Measurements from ENCODE around the gene ADCY5.

Gene ADCY5

DNA sequence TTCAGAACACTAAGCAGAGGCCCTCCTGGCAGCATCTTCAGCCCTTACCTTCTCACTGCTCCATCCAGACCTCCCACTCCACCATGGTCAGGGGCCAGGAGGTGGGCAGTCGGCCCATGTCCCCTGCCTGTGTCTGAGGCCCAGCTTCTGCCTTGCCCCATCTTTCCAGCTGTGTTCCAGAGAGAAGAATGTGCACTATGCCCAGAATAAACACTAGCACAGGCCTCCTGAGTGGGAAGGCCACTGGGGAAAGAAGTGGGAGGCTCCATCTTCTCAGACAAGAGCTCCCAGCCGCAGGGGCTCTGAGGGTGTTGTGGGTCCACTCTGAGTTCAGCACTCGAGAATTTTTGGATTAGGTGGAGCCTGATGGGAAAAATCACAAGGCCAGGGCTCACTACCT is 44.5 kb downstream of the ADCY5 start:
- ATAC-seq (replicated peaks) (no peak), DNase-seq (no peak)
- H3K4me3 Mint-ChIP-seq = no peak overlapping the region
- H3K4me1 Mint-ChIP-seq (ENCODE audit: low read depth in 2 of 2) = no peaks in the 10 kb centered on the region
- H3K9me3 Mint-ChIP-seq = no peaks in the 10 kb centered on the region
- no peak overlapping the region for H3K27ac Mint-ChIP-seq
- no peaks in the 10 kb centered on the region for H3K36me3 Mint-ChIP-seq (ENCODE audit: insufficient read depth)
- H3K27me3 Mint-ChIP-seq = peaks cover 6 to 31% of the 10 kb centered on the region in 2 donors

DNA sequence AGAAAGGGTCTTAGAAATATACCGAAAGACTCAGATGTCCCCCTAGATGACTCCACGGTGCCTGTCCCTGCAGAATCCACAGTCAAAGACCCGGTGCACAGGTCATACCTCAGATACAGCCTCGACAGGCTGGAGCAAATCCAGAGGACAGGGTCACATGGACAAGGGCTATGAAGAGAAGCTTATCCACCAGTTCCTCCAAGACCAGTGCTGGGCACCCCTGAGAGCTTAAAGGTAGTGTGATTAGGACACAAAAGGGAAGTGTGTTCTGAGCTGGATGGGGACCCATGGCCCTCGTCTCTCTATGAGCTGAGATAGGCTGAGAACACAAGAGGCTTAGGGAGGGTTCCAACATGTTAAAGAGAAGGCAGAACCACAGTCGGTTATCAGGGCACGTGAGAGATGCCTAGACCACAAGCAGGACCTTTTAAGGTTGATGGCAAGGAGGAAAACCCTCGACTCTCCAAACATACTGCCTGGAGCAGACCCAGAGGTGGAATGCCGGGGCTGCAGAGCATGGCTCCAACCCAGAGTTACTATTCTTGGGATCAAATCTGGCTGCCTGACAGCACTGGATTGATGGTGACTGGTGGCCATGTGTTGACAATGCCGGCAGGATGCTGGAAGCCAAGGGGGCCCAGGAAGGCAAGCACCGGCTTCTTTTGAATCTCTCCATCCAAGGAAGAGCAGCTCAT is 46.9 kb downstream of the ADCY5 start:
- Mint-ChIP-seq H3K27me3 (peaks cover 2 to 47% of the 10 kb centered on the region in 2 donors), H3K27ac (no peak overlapping the region), H3K9me3 (no peaks in the 10 kb centered on the region), H3K4me3 (no peak overlapping the region), H3K4me1 (ENCODE audit: low read depth in 2 of 2) (no peaks in the 10 kb centered on the region), H3K36me3 (ENCODE audit: insufficient read depth) (no peaks in the 10 kb centered on the region)
- ATAC-seq (replicated peaks) (no peak), DNase-seq (no peak)

DNA sequence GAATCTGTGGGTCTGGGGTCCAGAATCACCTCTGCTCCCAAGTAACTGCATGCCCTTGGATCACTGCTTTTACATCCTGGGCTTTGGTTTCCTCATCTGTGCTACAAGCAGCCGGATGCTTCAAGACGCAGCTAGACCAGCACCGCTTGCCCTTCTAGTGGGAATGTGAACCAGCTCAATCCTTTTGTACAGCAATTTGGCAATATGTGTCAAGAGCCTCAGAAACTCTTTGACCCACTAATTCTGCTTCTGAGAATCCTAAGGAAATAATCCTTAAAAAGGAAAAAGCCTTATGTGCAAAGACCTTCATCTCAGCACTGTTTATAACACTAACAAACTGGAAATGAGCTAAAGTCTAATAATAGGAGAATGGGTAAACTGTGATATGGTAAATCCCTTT is 48.7 kb downstream of the ADCY5 start:
- no peaks in the 10 kb centered on the region for H3K9me3 Mint-ChIP-seq
- peaks cover 2% of the 10 kb centered on the region for H3K36me3 Mint-ChIP-seq (ENCODE audit: insufficient read depth)
- DNase-seq (no peak), ATAC-seq (replicated peaks) (no peak)
- H3K4me3 Mint-ChIP-seq = no peak overlapping the region
- no peaks in the 10 kb centered on the region for H3K4me1 Mint-ChIP-seq (ENCODE audit: low read depth in 2 of 2)
- peaks cover 12 to 53% of the 10 kb centered on the region in 2 donors for H3K27me3 Mint-ChIP-seq
- no peak overlapping the region for H3K27ac Mint-ChIP-seq

DNA sequence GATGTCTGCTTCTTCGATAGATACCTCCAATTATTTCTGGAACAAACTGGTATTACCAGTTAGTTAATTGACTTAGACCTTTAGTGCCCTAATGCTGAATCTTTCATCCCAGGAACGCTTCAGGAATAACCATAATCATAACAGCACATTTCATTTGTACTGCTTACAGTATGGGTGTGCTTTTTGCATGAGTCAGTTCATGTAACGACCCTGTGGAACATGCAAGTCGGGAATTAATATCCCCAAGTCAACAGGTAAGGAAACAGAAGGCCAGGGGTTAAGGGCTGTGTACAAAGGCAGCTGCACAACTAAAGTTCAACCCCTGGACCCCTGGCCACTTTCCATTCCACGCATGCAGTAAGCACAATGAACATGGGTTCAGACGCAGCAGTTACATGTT is 49.2 kb downstream of the ADCY5 start:
- no peak for ATAC-seq (replicated peaks)
- H3K27me3 Mint-ChIP-seq = peaks cover 15 to 58% of the 10 kb centered on the region in 2 donors
- H3K36me3 Mint-ChIP-seq (ENCODE audit: insufficient read depth) = peaks cover 2% of the 10 kb centered on the region
- H3K4me3 Mint-ChIP-seq = no peak overlapping the region
- no peaks in the 10 kb centered on the region for H3K9me3 Mint-ChIP-seq
- no peak overlapping the region for H3K27ac Mint-ChIP-seq
- DNase-seq = no peak
- H3K4me1 Mint-ChIP-seq (ENCODE audit: low read depth in 2 of 2) = no peaks in the 10 kb centered on the region

DNA sequence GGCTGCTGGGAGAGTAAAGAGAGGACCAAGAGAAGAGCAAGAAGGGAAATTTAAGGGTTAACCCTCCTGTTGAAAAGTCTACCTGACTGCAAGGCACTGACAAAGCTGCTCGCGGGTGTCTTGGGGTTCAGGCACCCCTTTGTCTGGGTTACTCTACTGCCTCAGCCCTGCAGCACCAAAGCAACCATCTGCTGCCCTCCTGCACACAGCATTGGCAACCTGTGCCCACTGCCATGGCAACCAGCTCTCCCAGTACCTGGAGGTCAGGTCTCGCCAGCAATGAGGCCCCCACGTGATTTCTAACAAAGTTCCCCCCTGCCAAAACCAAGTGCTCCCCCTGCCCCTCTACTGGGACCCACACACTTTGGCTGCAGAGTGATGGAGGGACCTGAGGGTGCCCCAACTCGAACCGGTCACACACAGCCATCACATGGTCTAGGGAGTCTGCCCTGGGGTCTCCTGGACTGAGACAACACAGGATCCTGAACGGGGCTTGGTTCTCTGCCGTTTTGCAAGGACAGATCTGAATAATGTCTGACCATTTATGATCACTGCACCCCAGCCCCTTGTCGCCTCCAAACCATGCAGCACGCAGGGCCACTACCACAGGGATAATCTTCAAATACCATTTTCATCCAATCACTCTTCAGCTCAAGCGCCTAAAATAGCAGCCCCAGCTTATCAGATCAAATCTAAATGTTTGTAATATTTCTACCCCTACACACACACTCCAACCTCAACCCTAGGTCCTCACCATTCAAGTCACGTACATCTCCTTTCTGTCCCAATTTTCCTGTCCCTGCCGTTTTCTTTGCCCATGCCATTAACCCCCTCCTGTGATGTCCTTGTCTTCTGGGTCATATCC is 50.7 kb downstream of the ADCY5 start:
- DNase-seq (no peak), ATAC-seq (replicated peaks) (no peak)
- Mint-ChIP-seq H3K4me3 (no peak overlapping the region), H3K27me3 (peaks cover 15 to 65% of the 10 kb centered on the region in 2 donors), H3K4me1 (ENCODE audit: low read depth in 2 of 2) (no peaks in the 10 kb centered on the region), H3K27ac (no peak overlapping the region), H3K36me3 (ENCODE audit: insufficient read depth) (peaks cover 2% of the 10 kb centered on the region), H3K9me3 (no peaks in the 10 kb centered on the region)

DNA sequence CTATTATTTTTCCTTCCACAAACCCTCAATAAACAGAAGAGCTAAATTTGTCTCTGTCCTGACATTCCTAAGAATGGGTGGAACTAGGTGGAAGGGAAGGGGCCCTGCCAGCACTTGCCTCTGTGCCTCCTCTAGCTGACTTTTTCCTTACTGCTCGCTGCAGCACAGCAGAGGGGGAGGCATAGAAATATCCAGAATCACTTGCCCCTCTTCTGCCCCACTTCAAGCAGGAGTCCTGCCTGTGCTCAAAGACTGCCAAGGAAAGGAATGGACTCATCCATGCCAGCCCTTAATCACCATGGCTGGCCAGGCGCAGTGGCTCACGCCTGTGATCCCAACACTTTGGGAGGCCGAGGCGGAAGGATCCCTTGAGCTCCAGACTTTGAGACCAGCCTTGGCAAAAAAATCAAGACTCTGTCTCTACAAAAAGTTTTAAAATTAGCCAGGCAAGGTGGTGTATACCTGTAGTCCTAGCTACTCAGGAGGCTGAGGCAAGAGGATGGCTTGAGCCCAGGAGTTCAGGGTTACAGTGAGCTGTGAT is 51.8 kb downstream of the ADCY5 start:
- no peak overlapping the region for H3K27ac Mint-ChIP-seq
- ATAC-seq (replicated peaks) = no peak
- no peak overlapping the region for H3K4me3 Mint-ChIP-seq
- peaks cover 2% of the 10 kb centered on the region for H3K36me3 Mint-ChIP-seq (ENCODE audit: insufficient read depth)
- no peaks in the 10 kb centered on the region for H3K9me3 Mint-ChIP-seq
- H3K4me1 Mint-ChIP-seq (ENCODE audit: low read depth in 2 of 2) = no peaks in the 10 kb centered on the region
- DNase-seq = no peak
- H3K27me3 Mint-ChIP-seq = peaks cover 15 to 67% of the 10 kb centered on the region in 2 donors

DNA sequence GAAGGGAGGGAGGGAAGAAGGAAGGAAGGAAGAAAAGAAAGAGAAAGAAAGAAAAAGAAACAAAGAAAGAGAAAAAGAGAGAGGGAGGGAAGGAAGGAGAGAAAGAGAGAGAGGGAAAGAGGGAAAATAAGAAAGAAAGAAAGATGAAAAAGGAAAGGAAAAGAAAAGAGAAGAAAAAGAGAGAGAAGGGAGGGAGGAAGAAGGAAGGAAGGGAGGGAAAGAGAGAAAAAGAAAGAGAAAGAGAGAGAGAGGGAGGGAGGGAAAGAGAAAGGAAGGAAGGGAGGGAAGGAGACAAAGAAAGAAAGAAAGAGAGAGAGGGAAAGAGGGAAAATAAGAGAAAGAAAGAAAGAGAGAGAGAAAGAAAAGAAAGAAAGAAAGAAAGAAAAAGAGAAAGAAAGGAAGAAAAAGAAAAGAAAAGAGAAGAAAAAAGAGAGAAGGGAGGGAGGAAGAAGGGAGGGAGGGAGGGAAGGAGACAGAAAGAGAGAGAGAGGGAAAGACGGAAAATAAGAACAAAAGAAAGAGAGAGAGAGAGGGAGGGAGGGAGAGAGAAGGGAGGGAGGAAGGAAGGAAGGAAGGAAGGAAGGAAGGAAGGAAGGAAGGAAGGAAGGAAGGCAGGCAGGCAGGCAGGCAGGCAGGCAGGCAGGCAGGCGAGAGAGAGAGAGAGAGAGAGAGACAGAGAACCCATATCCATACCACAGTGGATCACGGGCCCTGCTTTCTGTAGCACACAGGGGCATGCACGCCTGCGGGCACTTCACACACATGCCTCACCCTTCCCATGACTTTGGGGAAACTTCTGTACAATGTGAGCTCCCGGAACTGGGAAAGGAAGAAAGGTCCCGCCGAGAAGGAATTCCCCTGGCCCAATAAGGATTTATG is 52.5 kb downstream of the ADCY5 start:
- peaks cover 15 to 60% of the 10 kb centered on the region in 2 donors for H3K27me3 Mint-ChIP-seq
- no peak overlapping the region for H3K27ac Mint-ChIP-seq
- no peaks in the 10 kb centered on the region for H3K4me1 Mint-ChIP-seq (ENCODE audit: low read depth in 2 of 2)
- DNase-seq = no peak
- peaks cover 2% of the 10 kb centered on the region for H3K36me3 Mint-ChIP-seq (ENCODE audit: insufficient read depth)
- H3K4me3 Mint-ChIP-seq = no peak overlapping the region
- ATAC-seq (replicated peaks) = no peak
- H3K9me3 Mint-ChIP-seq = no peaks in the 10 kb centered on the region

DNA sequence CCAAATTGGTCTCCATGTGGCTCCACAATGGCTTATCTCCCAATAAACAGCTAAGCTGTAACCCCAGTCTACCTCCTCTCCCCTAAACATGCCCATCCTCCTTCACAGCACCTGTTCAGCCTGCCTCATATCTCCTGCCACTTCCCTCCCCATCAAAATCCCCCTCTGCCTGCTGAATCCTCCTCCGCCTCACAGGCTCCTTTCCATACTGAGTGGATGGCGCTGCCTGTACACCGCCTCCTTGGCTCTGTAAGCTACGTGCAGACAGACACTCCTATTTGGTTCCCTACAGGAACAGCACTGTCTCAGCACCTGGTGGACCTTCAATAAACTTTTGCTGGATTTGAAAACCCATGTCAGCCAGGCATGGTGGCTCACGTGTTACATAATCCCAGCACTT is 53.7 kb downstream of the ADCY5 start:
- H3K27ac Mint-ChIP-seq = no peak overlapping the region
- no peak for ATAC-seq (replicated peaks)
- peaks cover 2% of the 10 kb centered on the region for H3K36me3 Mint-ChIP-seq (ENCODE audit: insufficient read depth)
- DNase-seq = no peak
- peaks cover 15 to 59% of the 10 kb centered on the region in 2 donors for H3K27me3 Mint-ChIP-seq
- no peaks in the 10 kb centered on the region for H3K9me3 Mint-ChIP-seq
- no peak overlapping the region for H3K4me3 Mint-ChIP-seq
- H3K4me1 Mint-ChIP-seq (ENCODE audit: low read depth in 2 of 2) = no peaks in the 10 kb centered on the region

DNA sequence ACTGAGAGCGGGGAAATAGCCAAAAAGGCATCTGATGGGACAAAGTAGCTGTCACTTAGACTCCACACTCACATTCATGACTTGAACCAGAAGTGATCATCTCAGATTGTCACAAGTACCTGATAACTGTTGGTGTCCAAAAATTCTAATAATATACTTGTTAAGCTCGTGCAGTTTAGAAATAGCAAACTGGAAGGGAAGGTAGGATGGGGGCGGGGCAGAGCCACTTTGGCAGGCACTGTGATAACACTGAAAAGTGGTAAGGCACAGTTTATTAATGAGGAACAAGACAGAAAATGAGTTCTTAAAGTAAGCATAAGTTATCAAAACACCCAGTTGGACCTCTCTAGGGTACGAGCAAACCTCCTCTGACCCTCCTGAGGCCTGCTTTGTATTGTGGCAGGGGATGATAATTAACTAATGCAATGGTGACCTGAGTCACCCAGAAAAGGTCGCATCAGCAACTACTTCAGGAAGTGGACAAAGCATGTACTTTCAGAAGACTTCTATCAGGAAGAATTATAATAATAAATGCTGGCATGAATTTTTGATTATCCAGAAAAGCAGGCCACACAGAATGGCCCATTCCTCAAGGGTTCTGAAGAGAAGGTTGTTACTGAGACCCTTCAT is 54.4 kb downstream of the ADCY5 start:
- ATAC-seq (replicated peaks) (no peak), DNase-seq (no peak)
- H3K4me3 Mint-ChIP-seq = no peak overlapping the region
- H3K9me3 Mint-ChIP-seq = no peaks in the 10 kb centered on the region
- peaks cover 2% of the 10 kb centered on the region for H3K36me3 Mint-ChIP-seq (ENCODE audit: insufficient read depth)
- peaks cover 15 to 56% of the 10 kb centered on the region in 2 donors for H3K27me3 Mint-ChIP-seq
- H3K27ac Mint-ChIP-seq = no peak overlapping the region
- no peaks in the 10 kb centered on the region for H3K4me1 Mint-ChIP-seq (ENCODE audit: low read depth in 2 of 2)

DNA sequence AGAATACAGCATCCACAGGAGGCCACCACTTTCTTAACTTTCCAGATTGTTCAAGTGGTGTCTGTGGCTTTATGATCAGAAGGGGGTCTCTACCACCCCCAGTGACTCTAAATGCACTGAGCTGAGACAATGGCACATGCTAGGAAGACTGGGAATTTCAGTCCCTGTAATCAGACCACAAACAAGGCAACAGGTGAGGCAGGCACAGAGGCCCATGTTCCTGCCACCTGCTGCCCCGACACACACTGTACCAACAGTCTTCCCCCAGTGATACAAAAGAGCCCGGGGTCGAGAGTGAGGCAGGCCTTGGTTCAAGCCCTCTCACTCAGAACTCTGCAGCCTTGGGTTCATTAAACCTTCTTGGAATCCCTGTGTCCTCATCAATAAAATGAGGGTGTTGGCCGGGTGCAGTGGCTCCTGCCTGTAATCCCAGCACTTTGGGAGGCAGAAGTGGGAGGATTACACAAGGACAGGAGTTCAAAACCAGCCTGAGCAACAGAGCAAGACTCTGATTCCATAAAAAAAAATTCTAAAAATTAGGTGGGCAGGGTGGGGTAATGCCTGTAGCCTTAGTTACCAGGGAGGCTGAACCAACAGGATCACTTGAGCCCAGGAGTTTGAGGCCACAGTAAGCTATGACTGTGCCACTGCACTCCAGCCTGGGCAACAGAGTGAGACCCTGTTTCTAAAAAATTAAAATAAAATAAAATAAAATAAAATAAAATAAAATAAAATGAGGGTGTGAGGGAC is 55.8 kb downstream of the ADCY5 start:
- DNase-seq (no peak), ATAC-seq (replicated peaks) (no peak)
- H3K36me3 Mint-ChIP-seq (ENCODE audit: insufficient read depth) = peaks cover 2% of the 10 kb centered on the region
- H3K27me3 Mint-ChIP-seq = peaks cover 26 to 55% of the 10 kb centered on the region in 2 donors
- no peak overlapping the region for H3K27ac Mint-ChIP-seq
- H3K4me3 Mint-ChIP-seq = no peak overlapping the region
- no peaks in the 10 kb centered on the region for H3K9me3 Mint-ChIP-seq
- H3K4me1 Mint-ChIP-seq (ENCODE audit: low read depth in 2 of 2) = no peaks in the 10 kb centered on the region

DNA sequence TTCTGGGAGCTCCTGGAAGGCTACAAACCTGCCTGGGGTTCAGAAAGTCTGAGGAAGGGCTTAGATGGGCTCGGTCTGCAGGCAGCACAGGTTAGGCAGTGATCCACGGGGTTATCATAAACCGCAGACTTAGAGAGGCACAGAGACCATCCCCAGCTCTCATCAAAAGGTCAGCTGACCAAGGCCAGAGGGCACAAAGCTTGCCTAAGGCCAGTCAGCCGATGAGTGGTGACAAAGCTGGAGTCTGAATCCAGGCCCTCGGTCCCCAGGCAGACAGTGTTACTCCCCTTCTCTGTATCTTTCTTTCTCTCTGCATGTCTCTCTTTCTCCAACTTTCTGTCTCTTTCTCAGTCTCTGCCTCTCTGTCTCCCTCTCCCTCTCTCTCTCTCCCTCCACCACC is 56.5 kb downstream of the ADCY5 start:
- Mint-ChIP-seq H3K4me3 (no peak overlapping the region), H3K9me3 (no peaks in the 10 kb centered on the region), H3K4me1 (ENCODE audit: low read depth in 2 of 2) (no peaks in the 10 kb centered on the region), H3K27ac (no peak overlapping the region), H3K27me3 (peaks cover 33 to 55% of the 10 kb centered on the region in 2 donors), H3K36me3 (ENCODE audit: insufficient read depth) (peaks cover 2% of the 10 kb centered on the region)
- ATAC-seq (replicated peaks) (no peak), DNase-seq (no peak)

DNA sequence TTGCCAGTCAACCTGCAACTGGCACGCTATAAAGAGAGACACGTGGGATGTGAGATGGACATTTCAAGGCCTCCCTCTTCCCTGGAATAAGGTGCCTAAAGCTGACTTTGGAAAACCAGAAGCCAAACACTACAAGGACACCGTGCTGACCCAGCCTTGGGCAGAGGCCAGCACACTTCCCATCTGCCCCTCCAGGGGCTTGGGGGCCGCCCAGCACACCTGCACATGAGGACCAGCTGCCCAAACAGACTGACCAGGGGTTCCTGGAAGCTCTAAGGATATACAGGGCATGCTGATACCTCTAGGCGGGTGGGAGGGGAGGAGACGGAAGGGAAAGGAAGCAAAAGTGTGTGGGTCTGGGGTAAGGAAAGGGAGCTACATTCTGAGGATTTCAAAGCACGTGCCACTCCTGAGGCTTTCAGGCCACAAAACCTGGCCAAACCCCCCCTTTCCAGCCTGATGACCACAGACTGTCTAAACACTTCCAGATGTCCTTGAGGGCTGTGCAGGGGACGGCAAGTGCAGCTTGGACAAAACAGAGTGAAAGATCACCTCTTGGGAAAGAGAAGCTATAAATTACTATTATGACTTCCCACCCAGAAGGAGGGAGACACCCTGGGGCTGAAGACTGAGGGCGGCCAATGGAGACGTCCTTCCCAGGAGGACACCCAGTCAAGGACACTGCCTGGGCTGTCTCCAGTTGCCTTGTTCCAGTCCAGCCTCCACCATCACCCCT is 57.9 kb downstream of the ADCY5 start:
- ATAC-seq (replicated peaks) (no peak), DNase-seq (no peak)
- Mint-ChIP-seq H3K27me3 (peaks cover 43 to 65% of the 10 kb centered on the region in 2 donors), H3K27ac (no peak overlapping the region), H3K4me3 (no peak overlapping the region), H3K4me1 (ENCODE audit: low read depth in 2 of 2) (no peaks in the 10 kb centered on the region), H3K9me3 (no peaks in the 10 kb centered on the region), H3K36me3 (ENCODE audit: insufficient read depth) (peaks cover 2% of the 10 kb centered on the region)

Measured in effector memory CD8-positive, alpha-beta T cell (primary cell).